ENCODE measurements around the gene SLC35A5. TPM values are rescaled to one million over a fixed set of nuclear protein-coding genes. Genes with fewer than 3 reads are reported as not detected.

SLC35A5 gene
- total RNA-seq, 4 donors from 2014 or later: 9.9 to 57.1 (median 31.0) TPM

GRCh38 chr3:112604536-112604935 is 42.7 kb downstream of the SLC35A5 start:
- Histone ChIP-seq H3K27ac (no peak overlapping the region), H3K4me1 (no peaks in the 10 kb centered on the region), H3K36me3 (peaks cover 0 to 4% (median 0%) of the 10 kb centered on the region in 3 donors), H3K9me3 (no peaks in the 10 kb centered on the region), H3K4me3 (no peak overlapping the region), H3K27me3 (no peaks in the 10 kb centered on the region)
- TF ChIP-seq POLR2A (IDR thresholded peaks at IDR 0.05): no peak
- TF ChIP-seq CTCF (IDR thresholded peaks at IDR 0.05): no peak
- no peak for DNase-seq

- Histone ChIP-seq H3K27ac (no peak overlapping the region), H3K4me1 (no peaks in the 10 kb centered on the region), H3K4me3 (no peak overlapping the region), H3K9me3 (no peaks in the 10 kb centered on the region), H3K36me3 (peaks cover 0 to 4% (median 0%) of the 10 kb centered on the region in 3 donors), H3K27me3 (no peaks in the 10 kb centered on the region)
- DNase-seq: no peak
- TF ChIP-seq POLR2A (IDR thresholded peaks at IDR 0.05): no peak
- TF ChIP-seq CTCF (IDR thresholded peaks at IDR 0.05): no peak
Measured at GRCh38 chr3:112605285-112605684, 43.4 kb downstream of the SLC35A5 start.

DNA sequence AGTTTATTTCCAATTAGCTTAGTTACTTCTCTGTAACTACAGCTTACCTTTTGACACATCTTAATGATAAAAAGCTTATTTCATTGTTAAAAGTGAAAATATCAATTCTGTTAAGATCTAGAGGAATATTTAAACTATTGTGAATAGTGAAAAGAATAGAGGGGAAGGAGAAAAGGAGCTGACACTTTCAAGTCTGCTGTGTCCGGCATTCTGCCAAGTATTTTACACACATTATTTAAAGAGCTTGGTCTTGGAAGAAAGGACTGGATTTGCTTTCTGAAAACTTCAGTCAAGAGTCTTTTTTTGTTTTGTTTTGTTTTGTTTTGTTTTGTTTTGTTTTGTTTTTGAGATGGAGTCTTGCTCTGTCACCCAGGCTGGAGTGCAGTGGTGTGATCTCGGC is 44.3 kb downstream of the SLC35A5 start:
- H3K27ac ChIP-seq: no peak overlapping the region
- H3K9me3 ChIP-seq: no peaks in the 10 kb centered on the region
- H3K4me3 ChIP-seq: no peak overlapping the region
- no peaks in the 10 kb centered on the region for H3K4me1 ChIP-seq
- peaks cover 0 to 4% (median 0%) of the 10 kb centered on the region in 3 donors for H3K36me3 ChIP-seq
- H3K27me3 ChIP-seq: no peaks in the 10 kb centered on the region
- no peak for DNase-seq
- TF ChIP-seq CTCF (IDR thresholded peaks at IDR 0.05) (no peak), POLR2A (IDR thresholded peaks at IDR 0.05) (no peak)

DNA sequence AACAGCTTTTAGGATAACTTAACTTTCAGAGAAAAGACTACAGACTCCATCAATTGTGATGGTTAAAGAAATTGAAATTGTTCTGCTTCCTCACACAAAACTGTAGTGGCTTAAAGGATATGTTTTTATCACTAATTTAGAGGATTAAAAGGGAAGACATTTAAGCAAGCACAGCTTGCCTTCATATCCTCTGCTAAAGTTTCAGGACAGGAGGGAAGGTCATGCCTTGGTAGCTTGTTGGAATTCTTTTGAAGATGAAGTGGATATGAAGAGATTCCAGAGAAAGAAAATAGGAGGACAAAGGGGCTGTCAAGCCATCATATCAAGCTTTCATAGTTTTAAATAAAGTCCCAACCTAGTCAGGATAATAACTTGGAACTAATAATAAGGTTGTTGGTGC is 46.0 kb downstream of the SLC35A5 start:
- no peak overlapping the region for H3K4me3 ChIP-seq
- no peaks in the 10 kb centered on the region for H3K4me1 ChIP-seq
- no peak overlapping the region for H3K27ac ChIP-seq
- peaks cover 0 to 4% (median 0%) of the 10 kb centered on the region in 3 donors for H3K36me3 ChIP-seq
- H3K9me3 ChIP-seq: no peaks in the 10 kb centered on the region
- TF ChIP-seq POLR2A (IDR thresholded peaks at IDR 0.05) (no peak), CTCF (IDR thresholded peaks at IDR 0.05) (no peak)
- DNase-seq: no peak
- H3K27me3 ChIP-seq: no peaks in the 10 kb centered on the region

- Histone ChIP-seq H3K36me3 (peaks cover 0 to 4% (median 0%) of the 10 kb centered on the region in 3 donors), H3K27me3 (no peaks in the 10 kb centered on the region), H3K4me3 (no peak overlapping the region), H3K4me1 (no peaks in the 10 kb centered on the region), H3K9me3 (no peaks in the 10 kb centered on the region), H3K27ac (no peak overlapping the region)
- DNase-seq: no peak
- TF ChIP-seq POLR2A (IDR thresholded peaks at IDR 0.05): no peak
- TF ChIP-seq CTCF (IDR thresholded peaks at IDR 0.05): no peak
Measured at GRCh38 chr3:112610121-112610520, 48.3 kb downstream of the SLC35A5 start.

Measured in Peyer's patch (tissue), 4 donors.